H1 (cell line): Measurements from ENCODE around the gene TEKT3. TPM values are rescaled to one million over a fixed set of nuclear protein-coding genes. Genes with fewer than 3 reads are reported as not detected.

ENCODE experiments used
- CTCF ChIA-PET: fragments of 300-600 bp; sonication (Branson Sonifier 250); formaldehyde crosslinking; loops from one replicate; lab custom pipeline; 2021; ENCODE audit not compliant: partially characterized antibody; lab: Charles Lee
- POLR2A ChIA-PET: fragments of 300-600 bp; sonication (Branson Sonifier 250); formaldehyde crosslinking; loops from one replicate; lab custom pipeline; 2021; ENCODE audit warnings: inconsistent platforms; ENCODE audit not compliant: partially characterized antibody; lab: Charles Lee
- DNase-seq, 2 experiments: peaks; one replicate each; pipeline versions ENCODE4 v3.0.0 to v3.0.0-alpha.2; 2010 to 2022; ENCODE audit warnings: low spot score in 2 of 2, low read depth in 1 of 2, mixed read lengths in 1 of 2
- FAIRE-seq: peaks from 2 replicates; lab custom pipeline; 2011; peaks lifted over from hg19 to GRCh38; lab: Jason Lieb, UNC
- H2AFZ ChIP-seq: 2 replicates; pipeline ENCODE4 v1.8.1; 2012; ENCODE audit warnings: low read length, inconsistent platforms
- H2AK5ac ChIP-seq: 2 replicates; pipeline ENCODE4 v1.6.1; 2013; ENCODE audit warnings: low read depth, low read length
- H2BK120ac ChIP-seq: replicated peaks from 2 replicates; pipeline ENCODE3; 2013; ENCODE audit warnings: low read depth, low read length, inconsistent platforms
- H2BK12ac ChIP-seq: 2 replicates; pipeline ENCODE4 v1.6.1; 2013; ENCODE audit warnings: low read depth, low read length
- H2BK15ac ChIP-seq: 2 replicates; pipeline ENCODE4 v1.6.1; 2013; ENCODE audit warnings: low read length
- H2BK20ac ChIP-seq: 2 replicates; pipeline ENCODE4 v1.6.1; 2013; ENCODE audit warnings: low read length
- H2BK5ac ChIP-seq: 2 replicates; pipeline ENCODE4 v1.6.1; 2013; ENCODE audit warnings: low read depth, low read length
- H3K14ac ChIP-seq: 2 replicates; pipeline ENCODE4 v1.6.1; 2013; ENCODE audit warnings: inconsistent platforms; ENCODE audit not compliant: insufficient read length
- H3K18ac ChIP-seq: 2 replicates; pipeline ENCODE4 v1.6.1; 2013; ENCODE audit warnings: low read length; ENCODE audit errors: extremely low read depth
- H3K23ac ChIP-seq: 2 replicates; pipeline ENCODE4 v1.6.1; 2013; ENCODE audit warnings: inconsistent platforms; ENCODE audit not compliant: insufficient read length
- H3K23me2 ChIP-seq: 2 replicates; pipeline ENCODE4 v1.6.1; 2013; ENCODE audit warnings: low read depth, low read length
- H3K27ac ChIP-seq: 2 replicates; pipeline ENCODE4 v1.6.1; 2011; ENCODE audit warnings: low read depth, low read length, inconsistent platforms
- H3K27me3 ChIP-seq, 4 experiments: replicated peaks in 1 of 4; 1 replicate in 1 of 4; 2 replicates in 3 of 4; pipeline versions ENCODE4 v1.6.1 to v1.8.1; 2011 to 2013; ENCODE audit warnings: low read length in 3 of 4, mild to moderate bottlenecking in 3 of 4, inconsistent platforms in 2 of 4, mixed read lengths in 2 of 4, moderate library complexity in 1 of 4; ENCODE audit not compliant: control insufficient read depth in 3 of 4, insufficient read depth in 3 of 4; ENCODE audit errors: extremely low read depth in 1 of 4
- H3K36me3 ChIP-seq, 4 experiments: 2 replicates each; pipeline versions ENCODE4 v1.6.1 to v1.8.1; 2011 to 2013; ENCODE audit warnings: mild to moderate bottlenecking in 4 of 4, low read length in 3 of 4, moderate library complexity in 2 of 4, control low read depth in 1 of 4, inconsistent platforms in 1 of 4; ENCODE audit not compliant: insufficient read depth in 4 of 4, control insufficient read depth in 2 of 4
- H3K4ac ChIP-seq: replicated peaks from 2 replicates; pipeline ENCODE3; 2013; ENCODE audit warnings: low read length, low read depth, mixed read lengths, inconsistent platforms; ENCODE audit not compliant: insufficient read length
- H3K4me1 ChIP-seq, 4 experiments: replicated peaks in 1 of 4; 1 replicate in 1 of 4; 2 replicates in 3 of 4; pipeline versions ENCODE4 v1.6.1 to v1.8.1; 2011 to 2013; ENCODE audit warnings: low read length in 3 of 4, inconsistent platforms in 2 of 4, mixed read lengths in 1 of 4; ENCODE audit not compliant: insufficient read depth in 4 of 4, control insufficient read depth in 3 of 4
- H3K4me2 ChIP-seq, 2 experiments: 2 replicates each; pipeline versions ENCODE4 v1.6.1 to v1.8.1; 2011 to 2013; ENCODE audit warnings: low read depth in 2 of 2, low read length in 2 of 2, control low read depth in 1 of 2, inconsistent platforms in 1 of 2, mild to moderate bottlenecking in 1 of 2; ENCODE audit not compliant: insufficient read depth in 1 of 2
- H3K4me3 ChIP-seq, 4 experiments: fragments of 200-600, 300-600 bp in 1 of 4; sonication (generic), shearing (Covaris generic), sonication (Bioruptor Twin) in 1 of 4; 2 replicates each; pipeline versions ENCODE4 v1.5.1 to v1.8.1; 2011 to 2016; ENCODE audit warnings: low read length in 4 of 4, low read depth in 3 of 4, control low read depth in 2 of 4, inconsistent platforms in 2 of 4, mild to moderate bottlenecking in 2 of 4, mixed read lengths in 1 of 4, moderate library complexity in 1 of 4; ENCODE audit not compliant: insufficient read depth in 2 of 4; ENCODE audit errors: extremely low read depth in 1 of 4
- H3K56ac ChIP-seq: replicated peaks from 2 replicates; pipeline ENCODE3; 2013; ENCODE audit warnings: low read depth, mild to moderate bottlenecking, mixed read lengths, low read length, inconsistent platforms; ENCODE audit not compliant: insufficient read length
- H3K79me1 ChIP-seq: 2 replicates; pipeline ENCODE4 v1.6.1; 2013; ENCODE audit warnings: low read depth, low read length, control low read depth
- H3K79me2 ChIP-seq, 2 experiments: 2 replicates each; pipeline versions ENCODE4 v1.6.1 to v1.8.1; 2012 to 2013; ENCODE audit warnings: low read length in 2 of 2, mild to moderate bottlenecking in 2 of 2, inconsistent platforms in 1 of 2; ENCODE audit not compliant: insufficient read depth in 2 of 2, control insufficient read depth in 1 of 2
- H3K9ac ChIP-seq, 4 experiments: replicated peaks in 1 of 4; 1 replicate in 1 of 4; 2 replicates in 3 of 4; pipeline versions ENCODE4 v1.6.1 to v1.8.1; 2011 to 2013; ENCODE audit warnings: low read depth in 3 of 4, low read length in 3 of 4, control low read depth in 2 of 4, mild to moderate bottlenecking in 2 of 4, moderate library complexity in 2 of 4, inconsistent platforms in 1 of 4; ENCODE audit errors: extremely low read depth in 1 of 4
- H3K9me3 ChIP-seq, 2 experiments: 2 replicates each; pipeline versions ENCODE4 v1.6.1 to v1.8.1; 2012 to 2013; ENCODE audit warnings: mild to moderate bottlenecking in 2 of 2, moderate library complexity in 2 of 2, control low read depth in 1 of 2, inconsistent platforms in 1 of 2, low read depth in 1 of 2, low read length in 1 of 2, mixed read lengths in 1 of 2; ENCODE audit not compliant: insufficient read depth in 2 of 2
- H4K20me1 ChIP-seq, 2 experiments: replicated peaks in 1 of 2; 2 replicates each; pipeline versions ENCODE3 to v1.8.1; 2011 to 2013; ENCODE audit warnings: inconsistent platforms in 2 of 2, low read length in 2 of 2, mild to moderate bottlenecking in 1 of 2; ENCODE audit not compliant: insufficient read depth in 2 of 2, control insufficient read depth in 1 of 2
- H4K5ac ChIP-seq: 2 replicates; pipeline ENCODE4 v1.6.1; 2013; ENCODE audit warnings: low read length, low read depth, mixed read lengths, inconsistent platforms; ENCODE audit not compliant: insufficient read length
- H4K8ac ChIP-seq: 2 replicates; pipeline ENCODE4 v1.8.0; 2013; ENCODE audit warnings: mild to moderate bottlenecking, moderate library complexity, low read length, inconsistent platforms; ENCODE audit not compliant: insufficient read depth; ENCODE audit errors: extremely low read depth
- H4K91ac ChIP-seq: replicated peaks from 2 replicates; pipeline ENCODE3; 2013; ENCODE audit warnings: low read length, mixed read lengths, inconsistent platforms; ENCODE audit not compliant: insufficient read length
- ASH2L ChIP-seq: fragments of 200-600, 300-600 bp; sonication (generic); IDR thresholded peaks from one replicate; pipeline ENCODE4 v1.7.1; 2017; ENCODE audit warnings: low read length
- CBX5 ChIP-seq: fragments of 300-800, 300-1000 bp; sonication (generic); IDR thresholded peaks from 2 replicates; pipeline ENCODE4 v1.7.1; 2016; ENCODE audit warnings: antibody characterized with exemption, low read length, low read depth
- FOSL1 ChIP-seq: IDR thresholded peaks from 2 replicates; pipeline ENCODE4 v1.6.1; 2011; ENCODE audit warnings: mild to moderate bottlenecking, low read depth, low read length, moderate library complexity; ENCODE audit not compliant: insufficient read depth
- HDAC2 ChIP-seq, 2 experiments: fragments of 300-600 bp in 1 of 2; sonication (generic) in 1 of 2; IDR thresholded peaks; 2 replicates each; pipeline ENCODE4 v1.6.1; 2011 to 2012; ENCODE audit warnings: low read depth in 2 of 2, low read length in 2 of 2, mild to moderate bottlenecking in 2 of 2, moderate library complexity in 2 of 2, borderline replicate concordance in 1 of 2, inconsistent platforms in 1 of 2
- HDAC6 ChIP-seq: IDR thresholded peaks from one replicate; pipeline ENCODE4 v1.7.1; 2012; ENCODE audit warnings: low read depth, mild to moderate bottlenecking, inconsistent platforms, low read length, moderate library complexity
- MAFK ChIP-seq: IDR thresholded peaks from 2 replicates; pipeline ENCODE4 v1.6.1; 2012; ENCODE audit warnings: low read depth, mild to moderate bottlenecking, improper control_type of control experiment, low read length
- NANOG ChIP-seq: IDR thresholded peaks from 2 replicates; pipeline ENCODE4 v1.6.1; 2011; ENCODE audit warnings: low read length, low read depth, mild to moderate bottlenecking, inconsistent platforms; ENCODE audit not compliant: insufficient read depth, poor library complexity, severe bottlenecking
- RBBP5 ChIP-seq: IDR thresholded peaks from 2 replicates; pipeline ENCODE4 v1.7.1; 2012; ENCODE audit warnings: low read depth, mild to moderate bottlenecking, inconsistent platforms, low read length, moderate library complexity, borderline replicate concordance
- RFX5 ChIP-seq: IDR thresholded peaks from 2 replicates; pipeline ENCODE4 v1.6.1; 2011; ENCODE audit warnings: low read depth, low read length, improper control_type of control experiment, borderline replicate concordance
- SIN3A ChIP-seq, 2 experiments: IDR thresholded peaks in 1 of 2; conservative IDR thresholded peaks in 1 of 2; 2 replicates each; pipeline ENCODE4 v1.6.1; 2011 to 2012; ENCODE audit warnings: low read length in 2 of 2, improper control_type of control experiment in 1 of 2, low read depth in 1 of 2, mild to moderate bottlenecking in 1 of 2
- TAF7 ChIP-seq: optimal IDR thresholded peaks from 2 replicates; pipeline ENCODE3; 2011; ENCODE audit warnings: low read depth, mild to moderate bottlenecking, inconsistent platforms, low read length, moderate library complexity, borderline replicate concordance
- WGBS, 2 experiments: shearing (Covaris generic) in 1 of 2; methylation state at CpG; one replicate each; pipeline versions ENCODE4 v1.1.6 to v1.1.7; 2013 to 2015; ENCODE audit warnings: low lambda C conversion rate in 2 of 2, mixed read lengths in 2 of 2, inconsistent platforms in 1 of 2, low coverage in 1 of 2, missing lambda C conversion rate in 1 of 2; ENCODE audit not compliant: insufficient replicate concordance in 2 of 2, insufficient coverage in 1 of 2, insufficient read length in 1 of 2; ENCODE audit errors: extremely low coverage in 1 of 2, missing lambda C conversion rate in 1 of 2; 5-methylcytosine and 5-hydroxymethylcytosine counted together
- polyA plus RNA-seq, 7 experiments: library from polyadenylated mRNA; depleted of rRNA in 3 of 7; stranded (reverse) in 5 of 7; unstranded in 2 of 7; fragments of >200 nt in 5 of 7; fragments of 200-250 nt in 2 of 7; gene quantifications; 1 replicate in 5 of 7; 2 replicates in 1 of 7; 4 replicates in 1 of 7; pipeline versions ENCODE4 v1.2.1 to v1.2.3, GENCODE V29; 2011 to 2013; ENCODE audit warnings: missing spikeins in 2 of 7, mixed read lengths in 2 of 7
- total RNA-seq: library from RNA; stranded (reverse); fragmentation: NEBNext Ultra II Directional; extraction: Animal tissue kit (Norgen Biotek cat#: 25700); gene quantifications from 2 replicates; pipeline ENCODE4 v1.2.1, GENCODE V29; 2021
- TF ChIP-seq, protein P1 (sequence below): IDR thresholded peaks from 2 replicates; pipeline ENCODE4 v1.6.1; 2012; ENCODE audit warnings: inconsistent platforms

TEKT3 gene
- total and polyA plus RNA-seq, 2 of the 8 experiments (the other 6 are each of a cell fraction or from before 2014, with no cell fraction given) = 2.2 to 2.9 TPM

DNA sequence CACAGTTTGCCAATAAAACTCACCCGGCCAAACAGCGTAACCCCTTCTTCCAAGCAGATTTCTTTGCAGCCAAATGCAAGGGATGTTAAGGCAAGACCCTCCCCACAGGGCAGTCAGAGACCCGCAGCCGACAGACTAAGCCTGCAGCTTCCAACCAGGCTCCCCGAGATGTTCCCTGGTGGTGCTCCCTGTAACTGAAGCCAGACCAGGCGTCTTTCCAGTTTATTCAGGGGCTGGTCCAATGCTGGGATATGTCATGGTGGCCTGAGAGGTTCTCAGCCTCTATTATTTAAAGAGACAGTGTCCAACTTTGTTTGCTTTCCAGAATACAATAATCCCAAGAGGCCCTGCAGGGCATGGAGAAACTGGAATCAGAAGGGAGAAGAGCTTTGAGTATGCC is 76.3 kb downstream of the TEKT3 start, which contains the start of gene PMP22:
PMP22 (minus strand) TSS at position 196 of the 400 bp plus-strand sequence. CDS start 4,599 bp downstream, outside the sequence.
- Histone ChIP-seq H3K9me3 (no peaks in the 10 kb centered on the region), H4K5ac (no peak within 1 kb of the TSS), H3K14ac (no peak within 1 kb of the TSS), H4K91ac (no peak within 1 kb of the TSS), H4K20me1 (peaks cover 0 to 1% of the 10 kb centered on the region in 2 experiments), H2AFZ (no peak within 1 kb of the TSS), H3K79me2 (no peaks in the 10 kb centered on the region), H3K27ac (no peak within 1 kb of the TSS), H3K27me3 (peaks cover 26 to 46% (median 40%) of the 10 kb centered on the region in 4 experiments), H3K18ac (no peak within 1 kb of the TSS), H2BK5ac (no peak within 1 kb of the TSS), H2BK12ac (no peak within 1 kb of the TSS; the same call in 1 of the 2 replicates), H3K36me3 (no peaks in the 10 kb centered on the region), H4K8ac (no peak within 1 kb of the TSS), H2BK120ac (no peak within 1 kb of the TSS), H3K4me2 (no peak within 1 kb of the TSS), H3K23me2 (peaks cover 22% of the 10 kb centered on the region), H3K56ac (no peak within 1 kb of the TSS), H3K4ac (no peak within 1 kb of the TSS), H2BK15ac (no peak within 1 kb of the TSS), H2AK5ac (no peak within 1 kb of the TSS), H3K79me1 (no peaks in the 10 kb centered on the region), H2BK20ac (no peak within 1 kb of the TSS), H3K4me1 (peaks cover 0 to 16% (median 4%) of the 10 kb centered on the region in 4 experiments; a peak in 5 of 7 replicates), H3K9ac (no peak within 1 kb of the TSS), H3K23ac (no peak within 1 kb of the TSS), H3K4me3 (no peak within 1 kb of the TSS)
- FAIRE-seq (no peak), DNase-seq (no peak)
- WGBS, 2 experiments = 90% methylated on average over 4 of the region's 6 CpGs; no CpG with 5 or more reads in 1 of the 2 experiments
- CTCF ChIA-PET = interaction anchor here (1.0 to 7.3 kb wide), 3 partner anchors 14 to 237 kb away, joined by 3 to 69 read pairs (median 4); no protein-coding TSS in a partner anchor
- POLR2A ChIA-PET = interaction anchor here (1.2 kb wide), 1 partner anchor 226 kb away, joined by 3 read pairs; no protein-coding TSS in a partner anchor
- TF ChIP-seq MAFK (no peak), FOSL1 (no peak), NANOG (no peak), RBBP5 (no peak), ASH2L (no peak), TAF7 (no peak), CBX5 (no peak), HDAC6 (no peak), HDAC2 (IDR thresholded peaks at IDR 0.05; ENCODE audit: borderline replicate concordance in 1 of 2, low read depth in 2 of 2, low read length in 2 of 2) (no peak), SIN3A (conservative IDR thresholded peaks at IDR 0.05 in 1 of 2, IDR thresholded peaks at IDR 0.05 in 1 of 2; ENCODE audit: low read depth in 1 of 2, low read length in 2 of 2) (no peak), RFX5 (no peak)
- TF ChIP-seq, protein P1, sequence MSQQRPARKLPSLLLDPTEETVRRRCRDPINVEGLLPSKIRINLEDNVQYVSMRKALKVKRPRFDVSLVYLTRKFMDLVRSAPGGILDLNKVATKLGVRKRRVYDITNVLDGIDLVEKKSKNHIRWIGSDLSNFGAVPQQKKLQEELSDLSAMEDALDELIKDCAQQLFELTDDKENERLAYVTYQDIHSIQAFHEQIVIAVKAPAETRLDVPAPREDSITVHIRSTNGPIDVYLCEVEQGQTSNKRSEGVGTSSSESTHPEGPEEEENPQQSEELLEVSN = no peak
